C4-2B (cell line): ENCODE data around the gene TCFL5.

Source experiments
- ZFX ChIP-seq: fragments of 450-650 bp; IDR thresholded peaks from 2 replicates; pipeline ENCODE4 v1.6.1; 2017
- TF ChIP-seq, protein P1 (sequence below): fragments of 450-650 bp; conservative IDR thresholded peaks from 2 replicates; pipeline ENCODE4 v1.5.1; 2017; ENCODE audit warnings: mild to moderate bottlenecking

DNA sequence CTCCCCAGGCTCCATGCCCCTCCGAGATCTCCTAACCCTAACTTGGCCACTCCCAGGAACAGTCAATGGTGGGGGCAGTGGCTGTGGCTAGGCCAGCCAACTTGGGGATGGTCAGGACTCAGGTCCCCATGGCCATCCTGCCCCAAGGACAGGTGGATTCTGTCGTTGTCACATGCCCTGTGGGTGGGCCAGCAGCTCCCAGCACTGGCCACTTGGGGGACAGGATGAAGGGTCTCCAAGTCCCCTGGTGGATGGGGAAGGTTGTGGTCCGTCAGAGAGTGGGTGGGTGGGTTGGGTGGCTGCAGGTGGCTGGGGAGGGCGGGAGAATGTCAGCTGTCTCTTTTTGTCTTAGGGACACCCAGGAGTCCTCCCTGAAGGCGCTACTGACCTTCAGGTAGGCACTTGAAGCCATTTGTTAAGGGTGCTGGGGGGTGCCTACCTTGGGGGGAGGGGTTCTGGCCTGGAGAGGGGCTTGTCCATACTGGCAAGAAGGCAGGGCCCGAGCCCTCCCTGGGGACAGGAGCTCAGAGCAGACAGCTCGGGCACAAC is 39.3 kb downstream of the TCFL5 start:
- TF ChIP-seq ZFX: no peak
- TF ChIP-seq, protein P1, sequence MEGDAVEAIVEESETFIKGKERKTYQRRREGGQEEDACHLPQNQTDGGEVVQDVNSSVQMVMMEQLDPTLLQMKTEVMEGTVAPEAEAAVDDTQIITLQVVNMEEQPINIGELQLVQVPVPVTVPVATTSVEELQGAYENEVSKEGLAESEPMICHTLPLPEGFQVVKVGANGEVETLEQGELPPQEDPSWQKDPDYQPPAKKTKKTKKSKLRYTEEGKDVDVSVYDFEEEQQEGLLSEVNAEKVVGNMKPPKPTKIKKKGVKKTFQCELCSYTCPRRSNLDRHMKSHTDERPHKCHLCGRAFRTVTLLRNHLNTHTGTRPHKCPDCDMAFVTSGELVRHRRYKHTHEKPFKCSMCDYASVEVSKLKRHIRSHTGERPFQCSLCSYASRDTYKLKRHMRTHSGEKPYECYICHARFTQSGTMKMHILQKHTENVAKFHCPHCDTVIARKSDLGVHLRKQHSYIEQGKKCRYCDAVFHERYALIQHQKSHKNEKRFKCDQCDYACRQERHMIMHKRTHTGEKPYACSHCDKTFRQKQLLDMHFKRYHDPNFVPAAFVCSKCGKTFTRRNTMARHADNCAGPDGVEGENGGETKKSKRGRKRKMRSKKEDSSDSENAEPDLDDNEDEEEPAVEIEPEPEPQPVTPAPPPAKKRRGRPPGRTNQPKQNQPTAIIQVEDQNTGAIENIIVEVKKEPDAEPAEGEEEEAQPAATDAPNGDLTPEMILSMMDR: no peak
